ENCODE data around the gene TFDP1. TPM values are rescaled to one million over a fixed set of nuclear protein-coding genes. Genes with fewer than 3 reads are reported as not detected.

TFDP1 gene, protein sequence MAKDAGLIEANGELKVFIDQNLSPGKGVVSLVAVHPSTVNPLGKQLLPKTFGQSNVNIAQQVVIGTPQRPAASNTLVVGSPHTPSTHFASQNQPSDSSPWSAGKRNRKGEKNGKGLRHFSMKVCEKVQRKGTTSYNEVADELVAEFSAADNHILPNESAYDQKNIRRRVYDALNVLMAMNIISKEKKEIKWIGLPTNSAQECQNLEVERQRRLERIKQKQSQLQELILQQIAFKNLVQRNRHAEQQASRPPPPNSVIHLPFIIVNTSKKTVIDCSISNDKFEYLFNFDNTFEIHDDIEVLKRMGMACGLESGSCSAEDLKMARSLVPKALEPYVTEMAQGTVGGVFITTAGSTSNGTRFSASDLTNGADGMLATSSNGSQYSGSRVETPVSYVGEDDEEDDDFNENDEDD
- total RNA-seq = 10 to 100 TPM; 20.7 to 21.5 TPM
- polyA plus RNA-seq = 10 to 100 TPM; 57.2 to 63.4 TPM

DNA sequence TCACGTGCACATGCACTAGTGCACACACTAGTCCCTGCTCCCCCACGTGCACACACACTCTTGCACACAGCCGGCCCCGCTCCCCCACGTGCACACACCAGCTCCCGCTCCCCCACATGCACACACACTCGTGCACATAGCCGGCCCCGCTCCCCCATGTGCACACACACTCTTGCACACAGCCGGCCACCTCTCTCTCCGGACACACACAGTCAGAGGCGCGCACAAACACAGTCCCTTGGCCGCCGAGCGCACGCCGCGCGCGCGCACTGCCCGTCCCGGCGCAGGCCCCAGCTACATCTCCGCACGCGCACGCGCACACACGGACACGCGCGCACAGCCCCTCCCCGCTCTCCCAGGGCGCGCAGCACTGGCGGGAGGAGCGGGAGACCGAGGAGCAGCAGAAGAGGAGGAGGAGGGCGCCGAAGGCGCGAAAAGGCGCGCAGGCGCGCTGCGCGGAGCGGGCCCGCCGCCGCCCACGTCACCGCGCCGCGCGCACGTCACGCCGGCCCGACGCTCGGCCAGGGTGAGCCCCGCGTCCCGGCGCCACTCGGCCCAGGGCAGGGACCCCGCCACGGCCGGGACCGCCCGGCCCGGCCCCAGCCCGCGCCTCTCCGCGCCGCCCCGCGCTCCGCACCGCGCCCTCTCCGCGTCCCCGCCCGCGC, at the start of gene TFDP1:
TSS of gene TFDP1 (plus strand) at position 549 of the 665 bp plus-strand sequence. CDS start 1,085 bp downstream, outside the sequence.
- Histone ChIP-seq H3K4me1 (ENCODE audit: insufficient read depth, low read length) (peaks cover 24% of the 10 kb centered on the region), H3K27ac (ENCODE audit: low read depth, low read length) (no peak within 1 kb of the TSS), H3K9me3 (ENCODE audit: control insufficient read depth in 1 of 2, low read length in 2 of 2) (no peaks in the 10 kb centered on the region), H3K4me3 (ENCODE audit: low read length in 2 of 2) (peak within 1 kb of the TSS in 1 of 2 donors; percentile 38), H3K36me3 (ENCODE audit: insufficient read depth, low read length) (no peaks in the 10 kb centered on the region), H3K27me3 (ENCODE audit: insufficient read depth, low read length) (no peaks in the 10 kb centered on the region)
- peak within 1 kb of the TSS; percentile 83 to 93 (median 90) for H3K4me3 Mint-ChIP-seq
- DNase-seq = peak in 4 of 5 donors; percentile 62 to 70 (median 63)
- CTCF ChIA-PET (ENCODE audit: partially characterized antibody) = no interaction called here
- peaks cover 21 to 36% (median 29%) of the 10 kb centered on the region in 4 donors for H3K4me1 Mint-ChIP-seq
- H3K27ac Mint-ChIP-seq = peak within 1 kb of the TSS; percentile 36 to 86 (median 83)
- H3K9me3 Mint-ChIP-seq = no peaks in the 10 kb centered on the region
- POLR2A ChIA-PET (ENCODE audit: partially characterized antibody) = no interaction called here
- H3K36me3 Mint-ChIP-seq = peaks cover 8 to 13% of the 10 kb centered on the region in 2 donors
- intact Hi-C loops (cut with micrococcal nuclease) = no loop called here
- no peaks in the 10 kb centered on the region for H3K27me3 Mint-ChIP-seq

GRCh38 chr13:113535381-113535781, 49.2 kb upstream of the TFDP1 start:
- no peak for DNase-seq
- Mint-ChIP-seq H3K4me3 (no peak overlapping the region), H3K9me3 (peaks cover 0 to 2% (median 0%) of the 10 kb centered on the region in 8 donors), H3K27me3 (no peaks in the 10 kb centered on the region), H3K4me1 (no peaks in the 10 kb centered on the region), H3K36me3 (peaks cover 35 to 40% of the 10 kb centered on the region in 2 donors), H3K27ac (no peak overlapping the region)
- intact Hi-C loops (cut with micrococcal nuclease) = no loop called here
- Histone ChIP-seq H3K4me1 (ENCODE audit: insufficient read depth, low read length) (no peaks in the 10 kb centered on the region), H3K36me3 (ENCODE audit: insufficient read depth, low read length) (peaks cover 13% of the 10 kb centered on the region), H3K9me3 (ENCODE audit: control insufficient read depth in 1 of 2, low read length in 2 of 2) (no peaks in the 10 kb centered on the region), H3K4me3 (ENCODE audit: low read length in 2 of 2) (no peak overlapping the region), H3K27me3 (ENCODE audit: insufficient read depth, low read length) (no peaks in the 10 kb centered on the region), H3K27ac (ENCODE audit: low read depth, low read length) (no peak overlapping the region)
- CTCF ChIA-PET (ENCODE audit: partially characterized antibody) = no interaction called here
- POLR2A ChIA-PET (ENCODE audit: partially characterized antibody) = no interaction called here

DNA sequence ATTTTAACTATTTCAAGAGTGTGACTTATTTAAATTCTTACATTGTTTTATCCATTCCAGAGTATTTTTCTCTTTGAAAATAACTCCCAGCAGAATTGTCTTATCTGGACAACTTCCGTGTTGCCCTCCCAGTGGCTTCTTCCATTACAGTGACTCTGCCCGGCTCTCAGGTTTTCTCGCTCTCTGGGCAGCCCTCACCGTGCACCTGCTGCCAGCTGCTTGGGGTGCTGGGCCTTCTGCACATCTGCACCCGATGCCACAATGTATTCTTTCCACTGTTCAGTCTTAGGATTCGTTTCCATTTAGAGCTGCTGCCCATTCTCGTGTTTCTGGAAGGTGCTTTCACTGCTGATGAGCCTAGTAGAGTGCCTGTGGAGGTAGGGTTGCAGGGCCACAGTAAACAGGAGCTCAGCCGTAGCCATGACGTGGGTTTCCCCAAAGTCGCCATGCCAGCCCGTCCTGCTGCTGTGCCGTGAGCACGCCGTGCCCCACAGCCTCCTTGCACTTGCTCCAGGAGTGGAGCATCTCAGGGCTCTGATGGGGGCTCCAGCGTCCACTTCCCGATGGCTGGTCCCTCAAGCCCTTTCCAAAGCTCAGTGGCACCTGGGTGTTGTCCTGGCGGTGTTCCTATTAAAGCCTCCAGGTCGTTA, 48.0 kb upstream of the TFDP1 start:
- ChIA-PET POLR2A (ENCODE audit: partially characterized antibody) (no interaction called here), CTCF (ENCODE audit: partially characterized antibody) (no interaction called here)
- DNase-seq = no peak
- Mint-ChIP-seq H3K27me3 (no peaks in the 10 kb centered on the region), H3K27ac (peak overlapping the region in 1 of 7 donors; percentile 60), H3K4me1 (peaks cover 0 to 2% (median 0%) of the 10 kb centered on the region in 4 donors), H3K4me3 (no peak overlapping the region), H3K9me3 (peaks cover 0 to 8% (median 6%) of the 10 kb centered on the region in 8 donors), H3K36me3 (peaks cover 34 to 45% of the 10 kb centered on the region in 2 donors)
- H3K9me3 ChIP-seq (ENCODE audit: control insufficient read depth in 1 of 2, low read length in 2 of 2) = no peaks in the 10 kb centered on the region
- H3K36me3 ChIP-seq (ENCODE audit: insufficient read depth, low read length) = peaks cover 9% of the 10 kb centered on the region
- no peak overlapping the region for H3K27ac ChIP-seq (ENCODE audit: low read depth, low read length)
- H3K4me3 ChIP-seq (ENCODE audit: low read length in 2 of 2) = no peak overlapping the region
- intact Hi-C loops (cut with micrococcal nuclease) = no loop called here
- H3K27me3 ChIP-seq (ENCODE audit: insufficient read depth, low read length) = no peaks in the 10 kb centered on the region
- H3K4me1 ChIP-seq (ENCODE audit: insufficient read depth, low read length) = no peaks in the 10 kb centered on the region

- CTCF ChIA-PET (ENCODE audit: partially characterized antibody) = no interaction called here
- no peak overlapping the region for H3K4me3 Mint-ChIP-seq
- H3K27ac Mint-ChIP-seq = no peak overlapping the region
- no peak overlapping the region for H3K27ac ChIP-seq (ENCODE audit: low read depth, low read length)
- peaks cover 0 to 8% (median 6%) of the 10 kb centered on the region in 8 donors for H3K9me3 Mint-ChIP-seq
- H3K4me1 ChIP-seq (ENCODE audit: insufficient read depth, low read length) = no peaks in the 10 kb centered on the region
- peaks cover 0 to 2% (median 0%) of the 10 kb centered on the region in 4 donors for H3K4me1 Mint-ChIP-seq
- H3K27me3 ChIP-seq (ENCODE audit: insufficient read depth, low read length) = no peaks in the 10 kb centered on the region
- intact Hi-C loops (cut with micrococcal nuclease) = no loop called here
- peaks cover 5% of the 10 kb centered on the region for H3K36me3 ChIP-seq (ENCODE audit: insufficient read depth, low read length)
- H3K36me3 Mint-ChIP-seq = peaks cover 29 to 39% of the 10 kb centered on the region in 2 donors
- H3K4me3 ChIP-seq (ENCODE audit: low read length in 2 of 2) = no peak overlapping the region
- no peaks in the 10 kb centered on the region for H3K9me3 ChIP-seq (ENCODE audit: control insufficient read depth in 1 of 2, low read length in 2 of 2)
- POLR2A ChIA-PET (ENCODE audit: partially characterized antibody) = no interaction called here
- DNase-seq = no peak
- no peaks in the 10 kb centered on the region for H3K27me3 Mint-ChIP-seq
These were observed 47.3 kb upstream of the TFDP1 start for GRCh38 chr13:113537205-113537604.

DNA sequence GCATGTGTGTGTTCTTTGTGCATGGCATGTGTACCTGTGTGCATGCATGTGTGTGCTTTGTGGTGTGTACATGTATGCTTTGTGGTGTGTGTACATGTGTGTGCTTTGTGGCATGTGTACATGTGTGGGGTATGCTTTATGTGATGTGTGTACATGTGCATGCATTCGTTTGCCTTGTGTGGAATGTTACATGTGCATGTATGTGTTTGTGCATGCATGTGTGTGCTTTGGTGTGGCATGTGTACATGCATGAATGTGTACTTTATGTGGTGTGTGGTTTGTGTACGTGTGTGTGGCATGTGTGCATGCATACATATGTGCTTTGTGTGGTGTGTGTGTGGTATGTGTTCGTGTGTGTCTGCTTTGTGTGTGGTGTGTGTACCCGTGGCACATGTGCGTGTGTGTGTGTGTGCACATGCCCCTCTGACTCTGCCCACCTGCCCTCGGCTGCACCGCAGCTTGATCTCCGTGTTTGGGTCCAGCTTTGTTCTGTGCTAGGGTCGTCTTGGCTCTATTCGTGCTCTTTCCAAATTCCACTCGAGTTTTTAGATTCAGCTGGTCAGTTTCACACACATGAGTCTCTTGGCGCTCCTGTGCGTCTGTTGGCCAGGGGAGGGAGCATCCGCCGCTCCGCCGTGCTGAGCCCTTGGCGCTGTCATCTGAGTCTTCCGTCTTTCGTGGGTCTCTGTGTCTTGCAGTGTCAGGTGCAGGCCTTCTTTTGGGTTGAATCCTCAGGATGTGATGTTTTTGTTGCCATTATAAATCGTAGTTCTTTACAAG, 46.5 kb upstream of the TFDP1 start:
- H3K27ac Mint-ChIP-seq = peak overlapping the region in 1 of 7 donors; percentile 24
- Histone ChIP-seq H3K4me3 (ENCODE audit: low read length in 2 of 2) (no peak overlapping the region), H3K4me1 (ENCODE audit: insufficient read depth, low read length) (no peaks in the 10 kb centered on the region), H3K36me3 (ENCODE audit: insufficient read depth, low read length) (peaks cover 5% of the 10 kb centered on the region), H3K27me3 (ENCODE audit: insufficient read depth, low read length) (no peaks in the 10 kb centered on the region), H3K27ac (ENCODE audit: low read depth, low read length) (no peak overlapping the region), H3K9me3 (ENCODE audit: control insufficient read depth in 1 of 2, low read length in 2 of 2) (no peaks in the 10 kb centered on the region)
- ChIA-PET POLR2A (ENCODE audit: partially characterized antibody) (no interaction called here), CTCF (ENCODE audit: partially characterized antibody) (no interaction called here)
- H3K9me3 Mint-ChIP-seq = peaks cover 0 to 8% (median 6%) of the 10 kb centered on the region in 8 donors
- intact Hi-C loops (cut with micrococcal nuclease) = no loop called here
- H3K36me3 Mint-ChIP-seq = peaks cover 28 to 39% of the 10 kb centered on the region in 2 donors
- no peak for DNase-seq
- H3K4me1 Mint-ChIP-seq = peaks cover 0 to 2% (median 0%) of the 10 kb centered on the region in 4 donors
- H3K27me3 Mint-ChIP-seq = no peaks in the 10 kb centered on the region
- no peak overlapping the region for H3K4me3 Mint-ChIP-seq

- no peaks in the 10 kb centered on the region for H3K9me3 ChIP-seq (ENCODE audit: control insufficient read depth in 1 of 2, low read length in 2 of 2)
- H3K4me1 ChIP-seq (ENCODE audit: insufficient read depth, low read length) = no peaks in the 10 kb centered on the region
- Mint-ChIP-seq H3K9me3 (peaks cover 0 to 8% (median 6%) of the 10 kb centered on the region in 8 donors), H3K27ac (no peak overlapping the region), H3K4me1 (peaks cover 0 to 5% (median under 1%) of the 10 kb centered on the region in 4 donors), H3K36me3 (peaks cover 30 to 42% of the 10 kb centered on the region in 2 donors), H3K27me3 (no peaks in the 10 kb centered on the region), H3K4me3 (no peak overlapping the region)
- ChIA-PET POLR2A (ENCODE audit: partially characterized antibody) (no interaction called here), CTCF (ENCODE audit: partially characterized antibody) (no interaction called here)
- H3K27me3 ChIP-seq (ENCODE audit: insufficient read depth, low read length) = no peaks in the 10 kb centered on the region
- H3K4me3 ChIP-seq (ENCODE audit: low read length in 2 of 2) = no peak overlapping the region
- H3K27ac ChIP-seq (ENCODE audit: low read depth, low read length) = no peak overlapping the region
- peaks cover 5% of the 10 kb centered on the region for H3K36me3 ChIP-seq (ENCODE audit: insufficient read depth, low read length)
- intact Hi-C loops (cut with micrococcal nuclease) = no loop called here
- DNase-seq = no peak
These were observed 45.9 kb upstream of the TFDP1 start for GRCh38 chr13:113538689-113539058.
